ENCODE results near the gene SAMD10. TPM values are rescaled to one million over a fixed set of nuclear protein-coding genes. Genes with fewer than 3 reads are reported as not detected.

SAMD10 gene
- total RNA-seq, 1 experiment from 2014 or later = 5.7 TPM

DNA sequence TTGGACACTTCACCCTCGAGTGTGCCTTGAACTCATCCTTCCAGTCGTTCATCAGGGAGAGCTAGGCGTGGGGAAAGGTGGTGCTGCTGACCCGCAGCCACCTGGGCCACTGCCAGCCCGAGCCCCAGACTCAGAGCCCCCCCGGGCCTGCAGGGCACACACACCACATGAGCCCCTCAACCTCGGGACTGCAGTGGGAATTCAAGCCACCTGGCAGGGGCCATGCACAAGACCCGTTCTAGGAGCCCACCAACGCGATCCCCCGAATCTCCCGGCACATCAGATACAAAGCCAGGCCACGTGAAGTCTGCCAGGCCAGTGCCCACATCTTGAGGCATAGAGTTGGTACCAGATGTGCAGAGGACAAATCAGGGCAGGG, 12.5 kb downstream of the SAMD10 start:
- Histone ChIP-seq H2BK15ac (ENCODE audit: low read depth, low read length) (no peak overlapping the region), H3K27me3 (ENCODE audit: insufficient read depth, low read length) (no peaks in the 10 kb centered on the region; the same call in 1 of the 2 replicates), H3T11ph (ENCODE audit: low read length) (no peak overlapping the region), H4K5ac (ENCODE audit: insufficient read length, low read depth, low read length) (no peak overlapping the region), H3K4me1 (ENCODE audit: insufficient read depth, low read length) (no peaks in the 10 kb centered on the region; the same call in 1 of the 2 replicates), H2BK5ac (ENCODE audit: insufficient read length, low read length) (no peak overlapping the region), H3K9ac (ENCODE audit: extremely low read depth, insufficient read length, low read length) (no peak overlapping the region), H3K18ac (ENCODE audit: insufficient read length, low read depth, low read length) (no peak overlapping the region), H4K20me1 (ENCODE audit: control insufficient read depth, insufficient read depth, insufficient read length) (no peaks in the 10 kb centered on the region), H2BK20ac (ENCODE audit: low read depth, low read length, poor library complexity, severe bottlenecking) (no peak overlapping the region), H3K79me2 (ENCODE audit: insufficient read depth, low read length) (no peaks in the 10 kb centered on the region), H3K79me1 (ENCODE audit: insufficient read depth, low read depth, low read length, poor library complexity, severe bottlenecking) (no peaks in the 10 kb centered on the region), H3K4me2 (ENCODE audit: insufficient read depth, insufficient read length, low read length) (no peak overlapping the region), H3K9me3 (ENCODE audit: control insufficient read depth, low read depth, low read length) (peaks cover 40% of the 10 kb centered on the region), H3K23me2 (ENCODE audit: insufficient read length, low read depth, low read length, poor library complexity, severe bottlenecking) (peaks cover 11% of the 10 kb centered on the region), H2AFZ (ENCODE audit: low read length) (no peak overlapping the region), H3K56ac (ENCODE audit: insufficient read length, low read depth, low read length) (no peak overlapping the region), H2BK12ac (ENCODE audit: insufficient read length, low read depth, low read length) (no peak overlapping the region), H3K14ac (ENCODE audit: insufficient read depth, low read length) (no peak overlapping the region), H3K27ac (ENCODE audit: insufficient read length, low read depth, low read length) (no peak overlapping the region), H4K91ac (ENCODE audit: insufficient read length, low read depth, low read length) (no peak overlapping the region), H2BK120ac (ENCODE audit: low read depth, low read length, poor library complexity, severe bottlenecking) (no peak overlapping the region), H4K8ac (replicated peaks; ENCODE audit: insufficient read length, low read depth, low read length) (no peak overlapping the region), H3K23ac (ENCODE audit: insufficient read length, low read depth, low read length) (no peak overlapping the region), H2AK5ac (ENCODE audit: insufficient read length, low read length) (no peak overlapping the region), H3K4ac (ENCODE audit: low read depth, low read length) (no peak overlapping the region)
- DNase-seq = no peak
- H3K4me3 Mint-ChIP-seq = no peak overlapping the region; a peak in 1 of 5 replicates
- peaks cover 15 to 51% (median 41%) of the 10 kb centered on the region in 3 experiments; a peak in 6 of 7 replicates for H3K36me3 Mint-ChIP-seq (ENCODE audit: insufficient read depth in 1 of 3, low read depth in 3 of 3)
- peaks cover 5 to 10% of the 10 kb centered on the region in 2 experiments; a peak in 3 of 4 replicates for H3K4me1 Mint-ChIP-seq
- TF ChIP-seq, protein P1, sequence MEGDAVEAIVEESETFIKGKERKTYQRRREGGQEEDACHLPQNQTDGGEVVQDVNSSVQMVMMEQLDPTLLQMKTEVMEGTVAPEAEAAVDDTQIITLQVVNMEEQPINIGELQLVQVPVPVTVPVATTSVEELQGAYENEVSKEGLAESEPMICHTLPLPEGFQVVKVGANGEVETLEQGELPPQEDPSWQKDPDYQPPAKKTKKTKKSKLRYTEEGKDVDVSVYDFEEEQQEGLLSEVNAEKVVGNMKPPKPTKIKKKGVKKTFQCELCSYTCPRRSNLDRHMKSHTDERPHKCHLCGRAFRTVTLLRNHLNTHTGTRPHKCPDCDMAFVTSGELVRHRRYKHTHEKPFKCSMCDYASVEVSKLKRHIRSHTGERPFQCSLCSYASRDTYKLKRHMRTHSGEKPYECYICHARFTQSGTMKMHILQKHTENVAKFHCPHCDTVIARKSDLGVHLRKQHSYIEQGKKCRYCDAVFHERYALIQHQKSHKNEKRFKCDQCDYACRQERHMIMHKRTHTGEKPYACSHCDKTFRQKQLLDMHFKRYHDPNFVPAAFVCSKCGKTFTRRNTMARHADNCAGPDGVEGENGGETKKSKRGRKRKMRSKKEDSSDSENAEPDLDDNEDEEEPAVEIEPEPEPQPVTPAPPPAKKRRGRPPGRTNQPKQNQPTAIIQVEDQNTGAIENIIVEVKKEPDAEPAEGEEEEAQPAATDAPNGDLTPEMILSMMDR (conservative IDR thresholded peaks at IDR 0.05) = no peak
- no CpG with 5 or more reads among the region's 13 CpGs for WGBS (ENCODE audit: extremely low coverage, insufficient read length, low lambda C conversion rate)
- H3K27me3 Mint-ChIP-seq (ENCODE audit: low read depth) = peaks cover 11% of the 10 kb centered on the region
- no peak overlapping the region for H3K27ac Mint-ChIP-seq
- peaks cover 2 to 10% of the 10 kb centered on the region in 2 experiments; a peak in 3 of 5 replicates for H3K9me3 Mint-ChIP-seq

All from H9 (cell line).